Body of pancreas (tissue), 4 donors: ENCODE measurements around the gene ENDOU. TPM values are rescaled to one million over a fixed set of nuclear protein-coding genes. Genes with fewer than 3 reads are reported as not detected.
A peak's percentile ranks its signal among the peaks of the same experiment; 100 is the strongest.

Experiments used
- ATAC-seq: fragments of 150-250 bp; one replicate; pipeline ENCODE4 v1.9.1; 2016
- DNase-seq, 4 donors: peaks; one replicate each; pipeline ENCODE4 v3.0.0-alpha.2; 2019
- H3K27ac ChIP-seq, 4 donors: fragments of 200-600 bp; sonication (generic); 1 replicate in 3 of 4; 2 replicates in 1 of 4; pipeline versions ENCODE4 v1.5.1 to v1.6.1; 2016 to 2019; ENCODE audit warnings: mild to moderate bottlenecking in 1 of 4, mixed read lengths in 1 of 4, moderate library complexity in 1 of 4
- H3K27me3 ChIP-seq, 2 donors: fragments of 200-600 bp; sonication (generic); one replicate each; pipeline ENCODE4 v1.6.0; 2016; ENCODE audit warnings: mild to moderate bottlenecking in 1 of 2
- H3K36me3 ChIP-seq, 2 donors: fragments of 200-600 bp; sonication (generic); replicated peaks in 1 of 2; 2 replicates each; pipeline ENCODE4 v1.5.1; 2016; ENCODE audit warnings: low read depth in 2 of 2; ENCODE audit not compliant: insufficient read depth in 1 of 2
- H3K4me1 ChIP-seq: fragments of 200-600 bp; sonication (generic); one replicate; pipeline ENCODE4 v1.6.0; 2016
- H3K4me3 ChIP-seq, 2 donors: fragments of 200-600 bp; sonication (generic); 1 replicate in 1 of 2; 2 replicates in 1 of 2; pipeline ENCODE4 v1.5.1; 2016 to 2019
- H3K9me3 ChIP-seq, 3 donors: fragments of 200-600 bp; sonication (generic); 1 replicate in 2 of 3; 2 replicates in 1 of 3; pipeline ENCODE4 v1.5.1; 2016
- POLR2A ChIP-seq, 3 donors: fragments of 450-650 bp; IDR thresholded peaks; one replicate each; pipeline ENCODE4 v1.6.1; 2016; ENCODE audit warnings: antibody characterized with exemption in 3 of 3, mild to moderate bottlenecking in 2 of 3
- WGBS, 2 donors: methylation state at CpG; one replicate each; pipeline ENCODE4 v1.1.5; 2017; 5-methylcytosine and 5-hydroxymethylcytosine counted together
- intact Hi-C: fragments of 100-400 bp; cut with DNase I; formaldehyde crosslinking; loops from one replicate; pipeline ENCODE4 v1.15.1; 2023
- total RNA-seq, 2 donors: library from RNA; depleted of rRNA; stranded (reverse); fragments of >200 nt; gene quantifications; one replicate each; pipeline ENCODE4 v1.1.0, GENCODE V29; 2016
- TF ChIP-seq, protein P1 (sequence below), 7 experiments: fragments of 450-650 bp in 4 of 7; fragments of 200-600 bp in 3 of 7; sonication (generic) in 3 of 7; IDR thresholded peaks; one replicate each; pipeline ENCODE4 v1.5.1; 2016 to 2019; ENCODE audit warnings: antibody characterized with exemption in 7 of 7

Gene ENDOU
- total RNA-seq, 2 donors from 2014 or later: not detected

DNA sequence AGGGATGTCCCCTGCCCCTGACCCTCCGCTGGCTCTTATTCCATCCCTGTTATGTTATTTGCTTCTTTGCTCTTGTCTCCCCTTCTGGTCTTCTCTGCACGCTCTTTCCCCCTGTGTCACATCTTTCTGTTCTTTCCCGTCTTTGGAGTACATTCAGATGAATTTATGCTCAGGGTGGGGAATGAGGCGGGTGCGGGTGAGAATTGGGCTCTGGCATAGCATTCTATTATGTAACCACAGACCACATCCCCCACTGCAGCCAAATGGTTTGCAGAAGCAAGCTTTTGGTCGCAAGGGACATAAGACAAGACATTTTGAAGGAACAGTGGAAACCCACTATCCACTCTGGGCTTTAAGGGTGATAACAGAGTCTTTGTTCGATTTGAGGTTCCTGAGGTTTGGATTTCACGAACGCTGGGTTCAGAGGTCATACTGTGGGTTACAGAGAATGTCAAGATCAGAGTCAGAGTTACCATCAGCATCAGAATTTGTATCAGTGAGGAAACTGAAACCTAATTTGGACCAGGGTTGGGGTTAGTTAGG lies 3.8 kb downstream of the ENDOU start:
- H3K27me3 ChIP-seq: no peaks in the 10 kb centered on the region
- no peak overlapping the region for H3K4me3 ChIP-seq
- intact Hi-C loops: no loop called here
- no peak for DNase-seq
- TF ChIP-seq, protein P1, sequence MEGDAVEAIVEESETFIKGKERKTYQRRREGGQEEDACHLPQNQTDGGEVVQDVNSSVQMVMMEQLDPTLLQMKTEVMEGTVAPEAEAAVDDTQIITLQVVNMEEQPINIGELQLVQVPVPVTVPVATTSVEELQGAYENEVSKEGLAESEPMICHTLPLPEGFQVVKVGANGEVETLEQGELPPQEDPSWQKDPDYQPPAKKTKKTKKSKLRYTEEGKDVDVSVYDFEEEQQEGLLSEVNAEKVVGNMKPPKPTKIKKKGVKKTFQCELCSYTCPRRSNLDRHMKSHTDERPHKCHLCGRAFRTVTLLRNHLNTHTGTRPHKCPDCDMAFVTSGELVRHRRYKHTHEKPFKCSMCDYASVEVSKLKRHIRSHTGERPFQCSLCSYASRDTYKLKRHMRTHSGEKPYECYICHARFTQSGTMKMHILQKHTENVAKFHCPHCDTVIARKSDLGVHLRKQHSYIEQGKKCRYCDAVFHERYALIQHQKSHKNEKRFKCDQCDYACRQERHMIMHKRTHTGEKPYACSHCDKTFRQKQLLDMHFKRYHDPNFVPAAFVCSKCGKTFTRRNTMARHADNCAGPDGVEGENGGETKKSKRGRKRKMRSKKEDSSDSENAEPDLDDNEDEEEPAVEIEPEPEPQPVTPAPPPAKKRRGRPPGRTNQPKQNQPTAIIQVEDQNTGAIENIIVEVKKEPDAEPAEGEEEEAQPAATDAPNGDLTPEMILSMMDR (IDR thresholded peaks at IDR 0.05): no peak
- no peak for TF ChIP-seq POLR2A (IDR thresholded peaks at IDR 0.05)
- ATAC-seq: no peak
- H3K4me1 ChIP-seq: peaks cover 12% of the 10 kb centered on the region
- H3K27ac ChIP-seq: no peak overlapping the region
- WGBS, 2 donors: 85 to 91% methylated on average over 9 of the region's 9 CpGs
- no peaks in the 10 kb centered on the region for H3K9me3 ChIP-seq
- H3K36me3 ChIP-seq: no peaks in the 10 kb centered on the region

DNA sequence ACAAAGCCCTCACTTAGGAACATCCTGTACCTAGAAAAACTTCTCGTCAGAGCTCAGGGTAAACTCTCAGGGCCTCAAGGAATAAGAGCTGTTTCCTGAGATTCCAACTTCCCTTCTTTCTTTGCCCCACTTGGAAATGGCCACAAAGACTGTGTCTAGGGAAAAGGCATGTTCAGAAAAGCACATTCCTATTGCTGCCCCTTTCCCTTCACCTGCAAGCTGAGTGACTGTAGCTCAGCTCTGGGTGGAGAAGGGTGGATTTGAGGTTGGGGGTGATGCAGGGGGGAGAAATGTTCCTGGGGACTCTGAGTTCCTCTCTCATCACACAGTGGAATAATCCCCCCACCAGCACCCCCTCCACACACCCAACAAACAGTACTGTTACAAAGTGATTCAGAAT lies 6.8 kb downstream of the ENDOU start:
- ATAC-seq: no peak
- intact Hi-C loops: loop anchor here (5.0 kb wide), 1 partner anchor 114 kb away; no protein-coding TSS in a partner anchor
- no peak for DNase-seq
- H3K27me3 ChIP-seq: no peaks in the 10 kb centered on the region
- no peak overlapping the region for H3K4me3 ChIP-seq
- H3K27ac ChIP-seq: no peak overlapping the region
- peaks cover 27% of the 10 kb centered on the region for H3K4me1 ChIP-seq
- no peaks in the 10 kb centered on the region for H3K9me3 ChIP-seq
- no peaks in the 10 kb centered on the region for H3K36me3 ChIP-seq
- WGBS, 2 donors: 68 to 73% methylated on average over 1 of the region's 1 CpG
- TF ChIP-seq, protein P1 (IDR thresholded peaks at IDR 0.05): no peak
- TF ChIP-seq POLR2A (IDR thresholded peaks at IDR 0.05): no peak

GRCh38 chr12:47717443-47718193 lies 7.7 kb downstream of the ENDOU start:
- no peak overlapping the region for H3K4me3 ChIP-seq
- peaks cover 27% of the 10 kb centered on the region for H3K4me1 ChIP-seq
- no peaks in the 10 kb centered on the region for H3K36me3 ChIP-seq
- H3K9me3 ChIP-seq: no peaks in the 10 kb centered on the region
- ATAC-seq (peak; percentile 88), DNase-seq (peak; percentile 77 to 85 (median 84))
- intact Hi-C loops: loop anchor here (5.0 kb wide), 1 partner anchor 115 kb away; no protein-coding TSS in a partner anchor
- no peaks in the 10 kb centered on the region for H3K27me3 ChIP-seq
- TF ChIP-seq, protein P1 (IDR thresholded peaks at IDR 0.05): peak; percentile 23 to 75 (median 67)
- TF ChIP-seq POLR2A (IDR thresholded peaks at IDR 0.05): no peak
- H3K27ac ChIP-seq: peak overlapping the region; percentile 4 to 70 (median 33)
- 12 to 25% methylated on average over 7 to 13 of the region's 13 CpGs for WGBS, 2 donors

DNA sequence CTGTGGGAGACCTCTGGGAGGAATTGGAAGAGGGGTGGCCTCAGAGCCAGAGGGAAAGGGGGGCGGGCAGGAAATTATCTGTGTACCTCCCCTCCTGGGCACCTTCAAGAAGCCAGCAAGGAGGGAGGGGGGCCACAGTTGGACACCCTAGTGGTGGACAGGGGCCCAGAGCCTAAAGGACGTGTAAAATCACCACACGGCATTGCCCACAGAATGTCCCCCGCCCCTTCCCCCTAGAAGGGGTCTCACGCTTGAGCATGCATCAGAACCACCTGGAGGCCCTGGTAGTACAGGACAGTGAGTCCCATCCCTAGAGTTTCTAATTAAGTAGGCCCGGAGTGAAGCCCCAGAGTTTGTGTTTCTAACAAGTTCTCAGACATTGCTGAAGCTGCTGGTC lies 8.2 kb downstream of the ENDOU start:
- ATAC-seq: no peak
- TF ChIP-seq, protein P1 (IDR thresholded peaks at IDR 0.05): no peak
- no peak for TF ChIP-seq POLR2A (IDR thresholded peaks at IDR 0.05)
- no peak for DNase-seq

More for the DNA sequence above, 8.2 kb downstream of the ENDOU start:
- Histone ChIP-seq H3K9me3 (no peaks in the 10 kb centered on the region), H3K4me1 (peaks cover 27% of the 10 kb centered on the region), H3K4me3 (no peak overlapping the region), H3K27ac (peak overlapping the region in 2 of 4 donors; percentile 6 to 60), H3K27me3 (no peaks in the 10 kb centered on the region), H3K36me3 (no peaks in the 10 kb centered on the region)
- WGBS, 2 donors: 70 to 85% methylated on average over 5 to 6 of the region's 6 CpGs
- intact Hi-C loops: loop anchor here (5.0 kb wide), 1 partner anchor 115 kb away; no protein-coding TSS in a partner anchor
